Subcutaneous adipose tissue (tissue), 4 donors: ENCODE results near the gene BMAL1. TPM values are rescaled to one million over a fixed set of nuclear protein-coding genes. Genes with fewer than 3 reads are reported as not detected.

ENCODE experiments used
- total RNA-seq, 4 donors: library from RNA; depleted of rRNA; stranded (reverse); fragments of >200 nt; gene quantifications; one replicate each; pipeline ENCODE4 v1.1.0, GENCODE V29; 2016
- TF ChIP-seq, protein P1 (sequence below): fragments of 450-650 bp; IDR thresholded peaks from one replicate; pipeline ENCODE4 v1.5.1; 2016; ENCODE audit warnings: low read depth, mild to moderate bottlenecking, control low read depth, antibody characterized with exemption, moderate library complexity

Gene BMAL1
- total RNA-seq, 4 donors from 2014 or later: 40.8 to 81.8 (median 54.0) TPM

DNA sequence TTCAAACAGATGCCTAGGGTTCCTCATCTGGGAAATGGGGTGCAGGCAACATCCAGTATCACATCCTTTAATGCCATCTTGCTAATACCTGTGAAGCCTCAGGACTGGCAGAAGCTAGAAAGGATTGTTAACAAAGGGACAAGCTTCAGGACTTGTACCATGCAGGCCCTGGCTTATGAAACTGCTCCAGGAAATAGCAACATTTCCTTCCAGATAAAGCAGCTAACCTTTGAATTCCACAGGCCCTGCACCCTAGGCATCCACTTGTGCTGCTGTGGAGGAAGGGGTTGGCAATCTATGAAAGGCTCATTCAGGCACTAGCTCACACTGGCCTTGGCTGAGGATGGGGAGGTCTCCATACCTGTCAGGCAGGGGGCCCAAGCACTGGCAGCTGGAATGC, 98.2 kb downstream of the BMAL1 start:
- TF ChIP-seq, protein P1, sequence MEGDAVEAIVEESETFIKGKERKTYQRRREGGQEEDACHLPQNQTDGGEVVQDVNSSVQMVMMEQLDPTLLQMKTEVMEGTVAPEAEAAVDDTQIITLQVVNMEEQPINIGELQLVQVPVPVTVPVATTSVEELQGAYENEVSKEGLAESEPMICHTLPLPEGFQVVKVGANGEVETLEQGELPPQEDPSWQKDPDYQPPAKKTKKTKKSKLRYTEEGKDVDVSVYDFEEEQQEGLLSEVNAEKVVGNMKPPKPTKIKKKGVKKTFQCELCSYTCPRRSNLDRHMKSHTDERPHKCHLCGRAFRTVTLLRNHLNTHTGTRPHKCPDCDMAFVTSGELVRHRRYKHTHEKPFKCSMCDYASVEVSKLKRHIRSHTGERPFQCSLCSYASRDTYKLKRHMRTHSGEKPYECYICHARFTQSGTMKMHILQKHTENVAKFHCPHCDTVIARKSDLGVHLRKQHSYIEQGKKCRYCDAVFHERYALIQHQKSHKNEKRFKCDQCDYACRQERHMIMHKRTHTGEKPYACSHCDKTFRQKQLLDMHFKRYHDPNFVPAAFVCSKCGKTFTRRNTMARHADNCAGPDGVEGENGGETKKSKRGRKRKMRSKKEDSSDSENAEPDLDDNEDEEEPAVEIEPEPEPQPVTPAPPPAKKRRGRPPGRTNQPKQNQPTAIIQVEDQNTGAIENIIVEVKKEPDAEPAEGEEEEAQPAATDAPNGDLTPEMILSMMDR: no peak

DNA sequence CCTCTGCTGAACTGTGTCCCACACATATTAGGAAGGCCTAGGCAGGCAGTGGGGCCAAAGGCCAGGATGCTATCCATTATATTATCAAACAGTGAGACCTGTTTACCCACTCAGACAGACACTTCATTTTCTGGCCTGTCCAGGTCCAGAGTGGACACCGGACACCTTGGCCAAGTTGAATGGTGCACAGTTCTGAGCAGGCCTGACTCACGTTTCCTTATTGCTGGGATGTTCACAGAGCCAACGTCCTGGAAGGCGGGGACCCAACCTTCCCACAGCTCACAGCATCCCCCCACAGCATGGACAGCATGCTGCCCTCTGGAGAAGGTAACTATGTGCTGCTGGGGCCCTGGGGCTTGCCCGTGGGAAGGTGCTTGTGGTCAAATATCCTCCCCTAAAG, 98.8 kb downstream of the BMAL1 start:
- TF ChIP-seq, protein P1: no peak

DNA sequence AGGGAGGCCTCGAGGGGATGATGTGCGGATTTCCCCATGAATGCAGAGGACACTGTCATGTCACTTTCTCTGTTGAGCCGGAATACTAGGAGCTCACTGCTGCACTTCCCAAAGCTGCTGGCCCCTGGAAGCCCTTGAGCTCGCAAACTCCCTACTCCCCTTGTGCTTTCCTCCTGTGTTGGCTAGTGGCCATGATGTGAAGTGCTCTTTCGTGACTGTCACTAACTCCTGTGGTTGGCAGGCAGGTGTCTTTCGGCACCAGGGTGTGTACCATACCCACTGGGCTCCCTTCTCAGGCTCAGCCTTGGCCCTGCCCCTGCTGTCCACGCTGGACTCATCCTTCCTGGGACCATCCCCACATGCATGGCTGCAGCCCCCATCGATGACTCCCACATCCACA, 99.2 kb downstream of the BMAL1 start:
- TF ChIP-seq, protein P1: no peak

DNA sequence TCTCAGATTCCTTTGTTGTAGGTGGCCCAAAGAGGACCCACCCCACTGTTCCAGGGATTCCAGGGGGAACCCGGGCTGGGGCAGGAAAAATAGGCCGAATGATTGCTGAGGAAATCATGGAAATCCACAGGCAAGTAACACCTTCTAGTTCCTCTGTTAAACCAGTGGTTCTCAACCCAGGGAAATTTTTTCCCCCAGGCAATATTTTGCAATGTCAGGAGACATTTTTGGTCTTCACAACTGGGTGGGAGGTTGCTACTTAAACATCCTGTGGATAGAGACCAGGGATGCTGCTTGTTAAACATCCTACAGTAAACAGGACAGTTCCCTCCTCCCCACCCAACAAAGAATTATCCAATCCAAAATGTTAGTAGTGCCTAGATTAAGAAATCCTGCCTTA, 100.7 kb downstream of the BMAL1 start:
- TF ChIP-seq, protein P1: no peak

DNA sequence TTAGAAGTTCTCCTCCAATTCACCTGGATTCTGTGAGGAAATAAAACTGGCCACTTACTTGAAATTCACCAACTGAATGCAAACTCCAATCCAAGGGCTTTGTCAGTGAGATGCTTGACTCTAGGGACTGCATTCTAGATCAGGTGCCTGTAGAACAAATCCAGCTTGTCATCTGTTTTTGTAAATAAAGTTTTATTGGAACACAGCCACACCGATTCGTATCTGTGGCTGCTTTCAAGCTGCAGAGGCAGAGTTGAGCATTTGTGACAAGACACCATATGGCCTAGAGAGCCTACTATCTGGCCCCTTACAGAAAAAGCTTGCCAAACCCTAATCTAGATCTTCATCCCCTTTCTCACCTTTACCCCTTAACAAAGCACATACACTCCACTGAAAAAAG, 103.1 kb downstream of the BMAL1 start:
- TF ChIP-seq, protein P1: no peak

DNA sequence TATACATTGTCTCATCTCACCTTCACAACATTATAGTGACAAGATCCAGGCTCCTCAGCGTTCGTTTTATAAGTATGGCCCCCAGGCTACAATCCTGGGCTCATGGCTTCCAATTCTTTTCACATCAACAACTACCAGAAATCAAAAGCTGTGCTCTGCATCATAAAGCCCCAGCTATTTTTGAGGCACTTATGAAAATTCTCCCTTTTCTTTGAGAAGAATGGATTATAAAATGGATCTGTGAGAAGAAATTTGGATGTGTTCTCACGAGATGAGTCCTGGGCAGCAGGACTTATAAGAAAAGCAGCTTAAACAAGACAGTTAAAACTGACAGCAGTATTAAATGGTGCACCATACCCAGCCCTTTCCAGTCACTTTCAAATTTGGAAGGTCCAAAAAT, 105.2 kb downstream of the BMAL1 start:
- TF ChIP-seq, protein P1: no peak

DNA sequence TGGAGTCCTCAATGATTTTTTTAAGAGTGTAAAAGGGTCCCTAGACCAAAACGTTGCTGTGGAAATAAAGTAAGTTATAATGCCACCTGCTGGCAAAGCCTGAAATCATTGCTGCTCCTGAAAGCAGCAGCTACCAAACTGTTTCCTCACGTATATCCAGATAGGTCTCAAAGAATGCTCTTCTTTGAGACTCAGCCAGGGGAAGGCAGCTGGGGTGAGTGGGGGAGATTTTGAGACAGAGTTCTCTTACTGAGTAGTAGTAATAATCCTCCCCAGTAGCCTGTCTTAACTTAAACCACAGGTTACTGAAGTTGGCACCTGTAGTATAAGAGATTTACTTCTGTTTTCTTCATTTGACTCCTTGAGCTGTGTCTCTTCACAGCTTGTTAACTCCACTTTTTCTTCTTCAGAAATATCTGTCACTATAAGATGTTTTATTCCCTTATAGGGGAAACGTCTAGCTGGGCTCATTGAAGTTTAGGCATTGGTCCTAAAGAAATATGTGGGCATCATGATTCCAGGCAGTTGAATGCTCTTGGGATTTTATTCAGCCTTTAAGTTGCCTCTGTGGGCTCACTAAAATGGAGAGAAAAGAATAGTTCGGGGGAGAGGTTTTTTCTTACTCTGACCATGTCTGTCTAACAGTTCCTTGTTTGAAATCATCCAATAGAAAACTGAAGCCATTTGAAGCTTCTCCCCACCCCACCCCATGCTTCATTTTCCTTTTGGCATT, 107.5 kb downstream of the BMAL1 start:
- TF ChIP-seq, protein P1: no peak
